ENCODE measurements around the gene UNKL.

The UNKL gene

GRCh38 chr16:1320658-1321240 lies 93.8 kb downstream of the UNKL start:
- no peak for DNase-seq

GRCh38 chr16:1320097-1320496 lies 94.4 kb downstream of the UNKL start:
- no peak for DNase-seq

GRCh38 chr16:1319041-1319440 lies 95.5 kb downstream of the UNKL start:
- no peak for DNase-seq

DNA sequence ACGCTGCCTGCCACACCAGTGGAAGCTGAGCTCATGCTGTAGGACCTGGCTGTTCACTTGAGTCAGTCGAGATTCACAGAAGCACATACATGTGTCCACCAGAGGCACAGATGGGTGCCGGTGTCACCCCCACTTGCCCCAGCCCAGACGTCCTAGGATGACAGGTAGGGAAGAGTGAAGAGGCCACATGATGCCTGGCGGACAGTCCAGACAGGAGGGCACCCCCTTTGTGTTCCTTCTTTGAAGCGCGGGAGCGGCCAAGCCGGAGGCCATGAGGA lies 96.3 kb downstream of the UNKL start:
- no peak for DNase-seq

DNA sequence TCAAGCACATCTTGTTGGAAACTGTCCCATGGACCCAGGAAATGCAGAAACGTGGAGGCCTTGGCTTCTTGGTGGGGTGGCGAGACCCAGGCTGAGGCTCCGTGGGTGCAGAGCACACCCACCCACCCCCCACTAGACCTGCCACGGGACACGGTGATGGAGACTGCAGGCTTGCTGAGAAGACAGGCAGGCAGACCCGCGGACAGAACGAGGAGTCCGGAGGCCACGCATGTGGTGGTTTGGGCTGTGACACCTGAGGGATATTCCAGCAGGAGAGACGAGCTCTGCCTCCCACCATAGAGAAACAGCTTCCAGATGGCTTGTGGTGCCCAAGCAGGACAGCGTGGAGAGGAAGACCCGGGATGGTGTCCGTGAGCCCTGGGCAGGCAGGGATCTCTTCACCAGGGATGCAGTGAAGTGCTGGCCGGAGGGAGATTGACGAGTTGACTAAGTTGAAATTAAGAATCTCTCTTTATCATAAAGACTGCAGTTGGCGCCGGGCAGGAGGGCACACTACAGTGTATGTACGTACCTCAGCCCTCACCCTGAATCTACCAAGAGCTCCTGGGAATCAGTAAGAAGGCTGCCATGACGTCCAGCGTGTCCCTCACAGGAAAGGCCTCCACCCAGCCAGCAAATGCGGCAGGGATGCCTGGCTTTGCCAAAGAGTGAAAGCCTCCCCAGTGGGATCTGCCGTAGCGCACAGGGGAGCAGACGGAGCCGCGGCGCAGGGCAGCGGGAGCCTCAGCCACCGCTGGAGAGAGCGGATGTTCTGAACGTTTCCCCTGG lies 96.8 kb downstream of the UNKL start:
- DNase-seq, result no peak

DNA sequence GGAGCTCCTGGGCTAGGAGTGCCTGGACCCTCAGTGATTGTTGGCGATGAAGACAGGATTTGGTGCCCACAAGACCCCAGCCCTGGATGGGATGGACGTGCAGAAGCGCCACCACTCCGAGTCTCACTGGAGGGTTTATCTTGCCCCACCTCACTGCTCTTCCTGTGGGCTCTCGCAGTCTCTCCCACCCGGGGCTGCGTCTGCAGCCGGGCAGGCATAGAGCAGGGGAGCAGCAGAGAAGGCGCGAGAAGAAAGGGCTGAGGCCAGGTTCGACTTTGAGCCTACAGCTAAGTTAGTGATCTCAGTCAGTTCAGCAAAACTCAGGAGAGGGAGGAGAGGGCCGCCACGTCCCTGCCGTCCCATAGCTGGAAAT lies 98.5 kb downstream of the UNKL start:
- DNase-seq, result no peak

GRCh38 chr16:1315081-1316032 lies 99.1 kb downstream of the UNKL start:
- DNase-seq, result no peak

GRCh38 chr16:1314399-1315068 lies 100.0 kb downstream of the UNKL start:
- no peak for DNase-seq

GRCh38 chr16:1313721-1314369 lies 100.7 kb downstream of the UNKL start:
- DNase-seq, result no peak
